Liver (tissue), 9 donors: ENCODE measurements around the gene PYGM. TPM values are rescaled to one million over a fixed set of nuclear protein-coding genes. Genes with fewer than 3 reads are reported as not detected.

ENCODE experiments used
- DNase-seq: peaks from one replicate; pipeline ENCODE4 v3.0.0-alpha.2; 2017; ENCODE audit warnings: low spot score
- H3K27ac ChIP-seq, 2 donors: one replicate each; pipeline ENCODE4 v1.7.0; 2013; ENCODE audit warnings: inconsistent platforms in 2 of 2, low read length in 2 of 2, control low read depth in 1 of 2, low read depth in 1 of 2, mild to moderate bottlenecking in 1 of 2
- H3K27me3 ChIP-seq, 4 donors: one replicate each; pipeline versions ENCODE4 v1.6.1 to v1.7.0; 2013; ENCODE audit warnings: low read length in 3 of 4, inconsistent platforms in 1 of 4, mild to moderate bottlenecking in 1 of 4, moderate library complexity in 1 of 4; ENCODE audit not compliant: control insufficient read depth in 4 of 4, insufficient read depth in 4 of 4
- H3K36me3 ChIP-seq, 4 donors: one replicate each; pipeline versions ENCODE4 v1.6.1 to v1.7.0; 2013; ENCODE audit warnings: low read length in 3 of 4, mild to moderate bottlenecking in 3 of 4, low read depth in 1 of 4, moderate library complexity in 1 of 4; ENCODE audit not compliant: control insufficient read depth in 4 of 4, insufficient read depth in 3 of 4
- H3K4me1 ChIP-seq, 4 donors: one replicate each; pipeline versions ENCODE4 v1.6.1 to v1.7.0; 2013; ENCODE audit warnings: low read length in 3 of 4, mild to moderate bottlenecking in 3 of 4, moderate library complexity in 1 of 4; ENCODE audit not compliant: control insufficient read depth in 4 of 4, insufficient read depth in 4 of 4
- H3K4me3 ChIP-seq, 3 donors: one replicate each; pipeline versions ENCODE4 v1.6.1 to v1.7.0; 2013; ENCODE audit warnings: low read length in 3 of 3, control low read depth in 1 of 3, low read depth in 1 of 3, mild to moderate bottlenecking in 1 of 3
- H3K9ac ChIP-seq, 2 donors: one replicate each; pipeline ENCODE4 v1.7.0; 2013; ENCODE audit warnings: low read length in 2 of 2, mild to moderate bottlenecking in 2 of 2, moderate library complexity in 2 of 2, control low read depth in 1 of 2, low read depth in 1 of 2
- H3K9me3 ChIP-seq, 4 donors: one replicate each; pipeline versions ENCODE4 v1.6.1 to v1.7.0; 2013; ENCODE audit warnings: low read length in 3 of 4; ENCODE audit not compliant: control insufficient read depth in 4 of 4
- CTCF ChIP-seq: fragments of 150-350 bp; IDR thresholded peaks from 2 replicates; pipeline ENCODE4 v1.5.1; 2017; ENCODE audit warnings: improper control_type of control experiment, low read depth, low read length; ENCODE audit not compliant: missing input control
- EGR1 ChIP-seq, 2 donors: IDR thresholded peaks; 2 replicates each; pipeline ENCODE4 v1.6.1; 2016 to 2018; ENCODE audit warnings: antibody characterized with exemption in 2 of 2, low read depth in 2 of 2
- FOXA1 ChIP-seq: IDR thresholded peaks from 2 replicates; pipeline ENCODE4 v1.6.1; 2016; ENCODE audit warnings: antibody characterized with exemption
- FOXA2 ChIP-seq: IDR thresholded peaks from 2 replicates; pipeline ENCODE4 v1.6.1; 2016; ENCODE audit warnings: antibody characterized with exemption
- GABPA ChIP-seq, 2 donors: IDR thresholded peaks in 1 of 2; conservative IDR thresholded peaks in 1 of 2; 2 replicates each; pipeline ENCODE4 v1.6.1; 2016; ENCODE audit warnings: antibody characterized with exemption in 2 of 2, mild to moderate bottlenecking in 1 of 2, moderate library complexity in 1 of 2
- HNF4A ChIP-seq, 2 donors: conservative IDR thresholded peaks; 2 replicates each; pipeline ENCODE4 v1.6.1; 2016; ENCODE audit warnings: antibody characterized with exemption in 2 of 2, mild to moderate bottlenecking in 2 of 2
- HNF4G ChIP-seq: IDR thresholded peaks from 2 replicates; pipeline ENCODE4 v1.6.1; 2016; ENCODE audit warnings: antibody characterized with exemption
- JUND ChIP-seq, 2 donors: IDR thresholded peaks; 2 replicates each; pipeline ENCODE4 v1.6.1; 2016; ENCODE audit warnings: antibody characterized with exemption in 2 of 2
- MAX ChIP-seq: IDR thresholded peaks from 2 replicates; pipeline ENCODE4 v1.6.1; 2016; ENCODE audit warnings: antibody characterized with exemption
- NR2F2 ChIP-seq: IDR thresholded peaks from 2 replicates; pipeline ENCODE4 v1.6.1; 2016; ENCODE audit warnings: antibody characterized with exemption
- RAD21 ChIP-seq, 2 donors: IDR thresholded peaks; 2 replicates each; pipeline ENCODE4 v1.6.1; 2016; ENCODE audit warnings: antibody characterized with exemption in 2 of 2, mild to moderate bottlenecking in 2 of 2
- REST ChIP-seq: IDR thresholded peaks from 2 replicates; pipeline ENCODE4 v1.6.1; 2016; ENCODE audit warnings: antibody characterized with exemption, mild to moderate bottlenecking
- RXRA ChIP-seq, 2 donors: IDR thresholded peaks; 2 replicates each; pipeline ENCODE4 v1.6.1; 2017 to 2018; ENCODE audit warnings: antibody characterized with exemption in 2 of 2, mild to moderate bottlenecking in 1 of 2
- SP1 ChIP-seq: IDR thresholded peaks from 2 replicates; pipeline ENCODE4 v1.6.1; 2018; ENCODE audit warnings: antibody characterized with exemption, mild to moderate bottlenecking
- TAF1 ChIP-seq: conservative IDR thresholded peaks from 2 replicates; pipeline ENCODE4 v1.6.1; 2016; ENCODE audit warnings: antibody characterized with exemption, mild to moderate bottlenecking
- YY1 ChIP-seq: IDR thresholded peaks from 2 replicates; pipeline ENCODE4 v1.6.1; 2016; ENCODE audit warnings: antibody characterized with exemption, mild to moderate bottlenecking
- ZBTB33 ChIP-seq: IDR thresholded peaks from 2 replicates; pipeline ENCODE4 v1.6.1; 2016; ENCODE audit warnings: antibody characterized with exemption
- WGBS: extraction: QIAGEN DNeasy Blood & Tissue Kit; methylation state at CpG from one replicate; pipeline ENCODE4 v1.1.7; 2013; 5-methylcytosine and 5-hydroxymethylcytosine counted together
- polyA plus RNA-seq, 2 donors: library from polyadenylated mRNA; stranded (reverse) in 1 of 2; unstranded in 1 of 2; fragments of 200-250 nt in 1 of 2; fragments of >200 nt in 1 of 2; fragmentation: Nextera tagmentation in 1 of 2; extraction: Ambion mirVana in 1 of 2; gene quantifications; one replicate each; pipeline versions ENCODE4 v1.2.1 to v1.2.3, GENCODE V29; 2013 to 2015
- total RNA-seq, 2 donors: library from RNA; depleted of rRNA; stranded (reverse); fragments of >200 nt; gene quantifications; one replicate each; pipeline ENCODE4 v1.2.3, GENCODE V29; 2014
- donor health status: healthy.
- donor health status: healthy.
- donor health status: healthy.
- donor health status: healthy.
- donor health status: healthy.

Gene PYGM
- total and polyA plus RNA-seq, 4 donors, result 0.23 to 1.3 (median 0.29) TPM

GRCh38 chr11:64718780-64719124 is 41.0 kb downstream of the PYGM start (continued):
- no peak for TF ChIP-seq NR2F2
- TF ChIP-seq RXRA (IDR thresholded peaks at IDR 0.05), result no peak
- no peak for TF ChIP-seq FOXA1
- TF ChIP-seq RAD21 (IDR thresholded peaks at IDR 0.05), result no peak
- TF ChIP-seq FOXA2, result no peak
- no peak for TF ChIP-seq HNF4A (conservative IDR thresholded peaks at IDR 0.05)

GRCh38 chr11:64718084-64718779 is 41.5 kb downstream of the PYGM start:
- Histone ChIP-seq H3K27me3 (peaks cover 4 to 13% (median 9%) of the 10 kb centered on the region in 4 donors), H3K9ac (no peak overlapping the region), H3K4me1 (peaks cover under 1 to 6% (median 3%) of the 10 kb centered on the region in 4 donors), H3K9me3 (no peaks in the 10 kb centered on the region), H3K4me3 (no peak overlapping the region), H3K27ac (no peak overlapping the region), H3K36me3 (no peaks in the 10 kb centered on the region)
- no peak for TF ChIP-seq RXRA (IDR thresholded peaks at IDR 0.05)
- no peak for TF ChIP-seq EGR1 (IDR thresholded peaks at IDR 0.05; ENCODE audit: low read depth in 2 of 2)
- TF ChIP-seq TAF1, result no peak
- TF ChIP-seq HNF4A (conservative IDR thresholded peaks at IDR 0.05), result no peak
- no peak for DNase-seq
- 81% methylated on average over 15 of the region's 15 CpGs for whole genome bisulfite sequencing

GRCh38 chr11:64717268-64717578 is 42.6 kb downstream of the PYGM start:
- H3K4me1 ChIP-seq, result peaks cover 2 to 9% (median 4%) of the 10 kb centered on the region in 4 donors
- no peak for DNase-seq
- H3K27ac ChIP-seq, result no peak overlapping the region
- H3K4me3 ChIP-seq, result no peak overlapping the region
- 71% methylated on average over 4 of the region's 4 CpGs for WGBS
- TF ChIP-seq HNF4G (no peak), YY1 (no peak)
- H3K27me3 ChIP-seq, result peaks cover 6 to 20% (median 10%) of the 10 kb centered on the region in 4 donors
- H3K36me3 ChIP-seq, result no peaks in the 10 kb centered on the region
- no peak overlapping the region for H3K9ac ChIP-seq
- no peaks in the 10 kb centered on the region for H3K9me3 ChIP-seq

- H3K9me3 ChIP-seq, result no peaks in the 10 kb centered on the region
- no peak overlapping the region for H3K27ac ChIP-seq
- DNase-seq, result no peak
- peaks cover 11 to 23% (median 14%) of the 10 kb centered on the region in 4 donors for H3K27me3 ChIP-seq
- no peak overlapping the region for H3K4me3 ChIP-seq
- peaks cover 2 to 9% (median 4%) of the 10 kb centered on the region in 4 donors for H3K4me1 ChIP-seq
- H3K9ac ChIP-seq, result no peak overlapping the region
- H3K36me3 ChIP-seq, result no peaks in the 10 kb centered on the region
- WGBS, result 50% methylated on average over 21 of the region's 21 CpGs
- TF ChIP-seq RAD21 (IDR thresholded peaks at IDR 0.05) (no peak), HNF4A (conservative IDR thresholded peaks at IDR 0.05) (no peak), HNF4G (no peak), ZBTB33 (no peak), NR2F2 (no peak), JUND (IDR thresholded peaks at IDR 0.05) (no peak), TAF1 (no peak), YY1 (no peak), CTCF (no peak), GABPA (IDR thresholded peaks at IDR 0.05 in 1 of 2, conservative IDR thresholded peaks at IDR 0.05 in 1 of 2) (no peak), EGR1 (IDR thresholded peaks at IDR 0.05; ENCODE audit: low read depth in 2 of 2) (no peak), FOXA2 (no peak), FOXA1 (no peak), RXRA (IDR thresholded peaks at IDR 0.05) (no peak), REST (no peak), SP1 (no peak), MAX (no peak)
These were observed 43.1 kb downstream of the PYGM start for GRCh38 chr11:64716473-64717267.
